ENCODE data around the gene TBC1D3D. TPM values are rescaled to one million over a fixed set of nuclear protein-coding genes. Genes with fewer than 3 reads are reported as not detected.
"Not testable (repeated sequence)": the region's sequence is repeated elsewhere in the genome, so short reads cannot be mapped to it uniquely, and the experiment has no call there.

The TBC1D3D gene
- total RNA-seq = 1 to 10 TPM in 1 of 2 experiments, under 1 TPM in 1; 0.29 to 1.1 TPM

GRCh38 chr17:38003676-38004075 is at the start of gene TBC1D3D:
Gene TBC1D3D (plus strand): TSS chr17:38003976. CDS start chr17:38005561, 1,585 bp downstream.
- ATAC-seq = not testable (repeated sequence)

GRCh38 chr17:37988960-37989359 is 14.8 kb upstream of the TBC1D3D start, which contains the start of gene TBC1D3L:
Gene TBC1D3L (minus strand): TSS chr17:37989060. CDS start chr17:37987520, 1,540 bp downstream.
- intact Hi-C loops (cut with micrococcal nuclease) = not testable (repeated sequence)

More at GRCh38 chr17:38003676-38004075, at the start of gene TBC1D3D:
- H3K4me3 Mint-ChIP-seq; DNase-seq; H3K9me3 Mint-ChIP-seq; CTCF ChIA-PET; POLR2A ChIA-PET; H3K36me3 Mint-ChIP-seq (ENCODE audit: low read depth); H3K27me3 Mint-ChIP-seq; H3K27ac Mint-ChIP-seq; intact Hi-C loops (cut with micrococcal nuclease); H3K4me1 Mint-ChIP-seq (ENCODE audit: low read depth): not testable (repeated sequence)

More at GRCh38 chr17:37988960-37989359, 14.8 kb upstream of the TBC1D3D start, which contains the start of gene TBC1D3L:
- ATAC-seq; H3K27ac Mint-ChIP-seq; H3K4me1 Mint-ChIP-seq (ENCODE audit: low read depth); H3K4me3 Mint-ChIP-seq; POLR2A ChIA-PET; H3K36me3 Mint-ChIP-seq (ENCODE audit: low read depth); CTCF ChIA-PET; H3K9me3 Mint-ChIP-seq; DNase-seq; H3K27me3 Mint-ChIP-seq: not testable (repeated sequence)

Other genes starting within 250 kb of the TBC1D3D start
- gene TBC1D3K, start 79.6 kb upstream of the TBC1D3D start, total RNA-seq = not detected
- gene TBC1D3L, start 14.9 kb upstream of the TBC1D3D start, total RNA-seq = 10 to 100 TPM; 14.4 to 15.6 TPM
- not detected for gene TBC1D3C, start 64.7 kb downstream of the TBC1D3D start, total RNA-seq
- not detected for gene TBC1D3E, start 124.0 kb downstream of the TBC1D3D start, total RNA-seq
- gene TBC1D3, start 188.6 kb downstream of the TBC1D3D start, total RNA-seq = not detected